H1 (cell line): Measurements from ENCODE around the gene GATA5. TPM values are rescaled to one million over a fixed set of nuclear protein-coding genes. Genes with fewer than 3 reads are reported as not detected.

Experiments
- CTCF ChIA-PET: fragments of 300-600 bp; sonication (Branson Sonifier 250); formaldehyde crosslinking; loops from one replicate; lab custom pipeline; 2021; ENCODE audit not compliant: partially characterized antibody; lab: Charles Lee
- POLR2A ChIA-PET: fragments of 300-600 bp; sonication (Branson Sonifier 250); formaldehyde crosslinking; loops from one replicate; lab custom pipeline; 2021; ENCODE audit warnings: inconsistent platforms; ENCODE audit not compliant: partially characterized antibody; lab: Charles Lee
- DNase-seq, 2 experiments: peaks; one replicate each; pipeline versions ENCODE4 v3.0.0 to v3.0.0-alpha.2; 2010 to 2022; ENCODE audit warnings: low spot score in 2 of 2, low read depth in 1 of 2, mixed read lengths in 1 of 2
- FAIRE-seq: peaks from 2 replicates; lab custom pipeline; 2011; peaks lifted over from hg19 to GRCh38; lab: Jason Lieb, UNC
- H2AFZ ChIP-seq: 2 replicates; pipeline ENCODE4 v1.8.1; 2012; ENCODE audit warnings: low read length, inconsistent platforms
- H2AK5ac ChIP-seq: 2 replicates; pipeline ENCODE4 v1.6.1; 2013; ENCODE audit warnings: low read depth, low read length
- H2BK120ac ChIP-seq: replicated peaks from 2 replicates; pipeline ENCODE3; 2013; ENCODE audit warnings: low read depth, low read length, inconsistent platforms
- H2BK12ac ChIP-seq: 2 replicates; pipeline ENCODE4 v1.6.1; 2013; ENCODE audit warnings: low read depth, low read length
- H2BK15ac ChIP-seq: 2 replicates; pipeline ENCODE4 v1.6.1; 2013; ENCODE audit warnings: low read length
- H2BK20ac ChIP-seq: 2 replicates; pipeline ENCODE4 v1.6.1; 2013; ENCODE audit warnings: low read length
- H2BK5ac ChIP-seq: 2 replicates; pipeline ENCODE4 v1.6.1; 2013; ENCODE audit warnings: low read depth, low read length
- H3K14ac ChIP-seq: 2 replicates; pipeline ENCODE4 v1.6.1; 2013; ENCODE audit warnings: inconsistent platforms; ENCODE audit not compliant: insufficient read length
- H3K18ac ChIP-seq: 2 replicates; pipeline ENCODE4 v1.6.1; 2013; ENCODE audit warnings: low read length; ENCODE audit errors: extremely low read depth
- H3K23ac ChIP-seq: 2 replicates; pipeline ENCODE4 v1.6.1; 2013; ENCODE audit warnings: inconsistent platforms; ENCODE audit not compliant: insufficient read length
- H3K23me2 ChIP-seq: 2 replicates; pipeline ENCODE4 v1.6.1; 2013; ENCODE audit warnings: low read depth, low read length
- H3K27ac ChIP-seq: 2 replicates; pipeline ENCODE4 v1.6.1; 2011; ENCODE audit warnings: low read depth, low read length, inconsistent platforms
- H3K27me3 ChIP-seq, 4 experiments: replicated peaks in 1 of 4; 1 replicate in 1 of 4; 2 replicates in 3 of 4; pipeline versions ENCODE4 v1.6.1 to v1.8.1; 2011 to 2013; ENCODE audit warnings: low read length in 3 of 4, mild to moderate bottlenecking in 3 of 4, inconsistent platforms in 2 of 4, mixed read lengths in 2 of 4, moderate library complexity in 1 of 4; ENCODE audit not compliant: control insufficient read depth in 3 of 4, insufficient read depth in 3 of 4; ENCODE audit errors: extremely low read depth in 1 of 4
- H3K36me3 ChIP-seq, 4 experiments: 2 replicates each; pipeline versions ENCODE4 v1.6.1 to v1.8.1; 2011 to 2013; ENCODE audit warnings: mild to moderate bottlenecking in 4 of 4, low read length in 3 of 4, moderate library complexity in 2 of 4, control low read depth in 1 of 4, inconsistent platforms in 1 of 4; ENCODE audit not compliant: insufficient read depth in 4 of 4, control insufficient read depth in 2 of 4
- H3K4ac ChIP-seq: replicated peaks from 2 replicates; pipeline ENCODE3; 2013; ENCODE audit warnings: low read length, low read depth, mixed read lengths, inconsistent platforms; ENCODE audit not compliant: insufficient read length
- H3K4me1 ChIP-seq, 4 experiments: replicated peaks in 1 of 4; 1 replicate in 1 of 4; 2 replicates in 3 of 4; pipeline versions ENCODE4 v1.6.1 to v1.8.1; 2011 to 2013; ENCODE audit warnings: low read length in 3 of 4, inconsistent platforms in 2 of 4, mixed read lengths in 1 of 4; ENCODE audit not compliant: insufficient read depth in 4 of 4, control insufficient read depth in 3 of 4
- H3K4me2 ChIP-seq, 2 experiments: 2 replicates each; pipeline versions ENCODE4 v1.6.1 to v1.8.1; 2011 to 2013; ENCODE audit warnings: low read depth in 2 of 2, low read length in 2 of 2, control low read depth in 1 of 2, inconsistent platforms in 1 of 2, mild to moderate bottlenecking in 1 of 2; ENCODE audit not compliant: insufficient read depth in 1 of 2
- H3K4me3 ChIP-seq, 4 experiments: fragments of 200-600, 300-600 bp in 1 of 4; sonication (generic), shearing (Covaris generic), sonication (Bioruptor Twin) in 1 of 4; 2 replicates each; pipeline versions ENCODE4 v1.5.1 to v1.8.1; 2011 to 2016; ENCODE audit warnings: low read length in 4 of 4, low read depth in 3 of 4, control low read depth in 2 of 4, inconsistent platforms in 2 of 4, mild to moderate bottlenecking in 2 of 4, mixed read lengths in 1 of 4, moderate library complexity in 1 of 4; ENCODE audit not compliant: insufficient read depth in 2 of 4; ENCODE audit errors: extremely low read depth in 1 of 4
- H3K56ac ChIP-seq: replicated peaks from 2 replicates; pipeline ENCODE3; 2013; ENCODE audit warnings: low read depth, mild to moderate bottlenecking, mixed read lengths, low read length, inconsistent platforms; ENCODE audit not compliant: insufficient read length
- H3K79me1 ChIP-seq: 2 replicates; pipeline ENCODE4 v1.6.1; 2013; ENCODE audit warnings: low read depth, low read length, control low read depth
- H3K79me2 ChIP-seq, 2 experiments: 2 replicates each; pipeline versions ENCODE4 v1.6.1 to v1.8.1; 2012 to 2013; ENCODE audit warnings: low read length in 2 of 2, mild to moderate bottlenecking in 2 of 2, inconsistent platforms in 1 of 2; ENCODE audit not compliant: insufficient read depth in 2 of 2, control insufficient read depth in 1 of 2
- H3K9ac ChIP-seq, 4 experiments: replicated peaks in 1 of 4; 1 replicate in 1 of 4; 2 replicates in 3 of 4; pipeline versions ENCODE4 v1.6.1 to v1.8.1; 2011 to 2013; ENCODE audit warnings: low read depth in 3 of 4, low read length in 3 of 4, control low read depth in 2 of 4, mild to moderate bottlenecking in 2 of 4, moderate library complexity in 2 of 4, inconsistent platforms in 1 of 4; ENCODE audit errors: extremely low read depth in 1 of 4
- H3K9me3 ChIP-seq, 2 experiments: 2 replicates each; pipeline versions ENCODE4 v1.6.1 to v1.8.1; 2012 to 2013; ENCODE audit warnings: mild to moderate bottlenecking in 2 of 2, moderate library complexity in 2 of 2, control low read depth in 1 of 2, inconsistent platforms in 1 of 2, low read depth in 1 of 2, low read length in 1 of 2, mixed read lengths in 1 of 2; ENCODE audit not compliant: insufficient read depth in 2 of 2
- H4K20me1 ChIP-seq, 2 experiments: replicated peaks in 1 of 2; 2 replicates each; pipeline versions ENCODE3 to v1.8.1; 2011 to 2013; ENCODE audit warnings: inconsistent platforms in 2 of 2, low read length in 2 of 2, mild to moderate bottlenecking in 1 of 2; ENCODE audit not compliant: insufficient read depth in 2 of 2, control insufficient read depth in 1 of 2
- H4K5ac ChIP-seq: 2 replicates; pipeline ENCODE4 v1.6.1; 2013; ENCODE audit warnings: low read length, low read depth, mixed read lengths, inconsistent platforms; ENCODE audit not compliant: insufficient read length
- H4K8ac ChIP-seq: 2 replicates; pipeline ENCODE4 v1.8.0; 2013; ENCODE audit warnings: mild to moderate bottlenecking, moderate library complexity, low read length, inconsistent platforms; ENCODE audit not compliant: insufficient read depth; ENCODE audit errors: extremely low read depth
- H4K91ac ChIP-seq: replicated peaks from 2 replicates; pipeline ENCODE3; 2013; ENCODE audit warnings: low read length, mixed read lengths, inconsistent platforms; ENCODE audit not compliant: insufficient read length
- ASH2L ChIP-seq: fragments of 200-600, 300-600 bp; sonication (generic); IDR thresholded peaks from one replicate; pipeline ENCODE4 v1.7.1; 2017; ENCODE audit warnings: low read length
- CBX5 ChIP-seq: fragments of 300-800, 300-1000 bp; sonication (generic); IDR thresholded peaks from 2 replicates; pipeline ENCODE4 v1.7.1; 2016; ENCODE audit warnings: antibody characterized with exemption, low read length, low read depth
- CEBPB ChIP-seq: IDR thresholded peaks from 2 replicates; pipeline ENCODE4 v1.6.1; 2012; ENCODE audit warnings: low read depth, low read length
- GTF2F1 ChIP-seq: IDR thresholded peaks from 2 replicates; pipeline ENCODE4 v1.6.1; 2012; ENCODE audit warnings: low read depth, low read length, improper control_type of control experiment, borderline replicate concordance
- MAFK ChIP-seq: IDR thresholded peaks from 2 replicates; pipeline ENCODE4 v1.6.1; 2012; ENCODE audit warnings: low read depth, mild to moderate bottlenecking, improper control_type of control experiment, low read length
- POLR2A ChIP-seq, 2 experiments: IDR thresholded peaks; 1 replicate in 1 of 2; 2 replicates in 1 of 2; pipeline ENCODE4 v1.6.1; 2011; ENCODE audit warnings: low read depth in 2 of 2, low read length in 2 of 2, mild to moderate bottlenecking in 2 of 2; ENCODE audit errors: control extremely low read depth in 1 of 2
- RAD21 ChIP-seq, 2 experiments: IDR thresholded peaks in 1 of 2; conservative IDR thresholded peaks in 1 of 2; 2 replicates each; pipeline ENCODE4 v1.6.1; 2011; ENCODE audit warnings: low read depth in 2 of 2, low read length in 2 of 2, improper control_type of control experiment in 1 of 2, inconsistent platforms in 1 of 2, mild to moderate bottlenecking in 1 of 2, moderate library complexity in 1 of 2
- RFX5 ChIP-seq: IDR thresholded peaks from 2 replicates; pipeline ENCODE4 v1.6.1; 2011; ENCODE audit warnings: low read depth, low read length, improper control_type of control experiment, borderline replicate concordance
- SAP30 ChIP-seq: fragments of 300-600 bp; sonication (generic); IDR thresholded peaks from 2 replicates; pipeline ENCODE4 v1.7.1; 2012; ENCODE audit warnings: low read length, moderate library complexity, mild to moderate bottlenecking, inconsistent platforms; ENCODE audit not compliant: insufficient read depth, insufficient replicate concordance
- SIRT6 ChIP-seq: IDR thresholded peaks from one replicate; pipeline ENCODE4 v1.7.1; 2012; ENCODE audit warnings: low read length, inconsistent platforms
- SIX5 ChIP-seq: IDR thresholded peaks from 2 replicates; pipeline ENCODE4 v1.6.1; 2011; ENCODE audit warnings: mild to moderate bottlenecking, low read depth, low read length
- SUZ12 ChIP-seq: fragments of 200-600 bp; sonication (generic); IDR thresholded peaks from 2 replicates; pipeline ENCODE4 v1.6.1; 2012; ENCODE audit warnings: mild to moderate bottlenecking, inconsistent platforms, low read length, moderate library complexity, mixed read lengths
- USF2 ChIP-seq: IDR thresholded peaks from 2 replicates; pipeline ENCODE4 v1.6.1; 2011; ENCODE audit warnings: low read length, improper control_type of control experiment
- YY1 ChIP-seq: IDR thresholded peaks from 2 replicates; pipeline ENCODE4 v1.6.1; 2011; ENCODE audit warnings: low read depth, mild to moderate bottlenecking, low read length
- WGBS, 2 experiments: shearing (Covaris generic) in 1 of 2; methylation state at CpG; one replicate each; pipeline versions ENCODE4 v1.1.6 to v1.1.7; 2013 to 2015; ENCODE audit warnings: low lambda C conversion rate in 2 of 2, mixed read lengths in 2 of 2, inconsistent platforms in 1 of 2, low coverage in 1 of 2, missing lambda C conversion rate in 1 of 2; ENCODE audit not compliant: insufficient replicate concordance in 2 of 2, insufficient coverage in 1 of 2, insufficient read length in 1 of 2; ENCODE audit errors: extremely low coverage in 1 of 2, missing lambda C conversion rate in 1 of 2; 5-methylcytosine and 5-hydroxymethylcytosine counted together
- polyA plus RNA-seq, 7 experiments: library from polyadenylated mRNA; depleted of rRNA in 3 of 7; stranded (reverse) in 5 of 7; unstranded in 2 of 7; fragments of >200 nt in 5 of 7; fragments of 200-250 nt in 2 of 7; gene quantifications; 1 replicate in 5 of 7; 2 replicates in 1 of 7; 4 replicates in 1 of 7; pipeline versions ENCODE4 v1.2.1 to v1.2.3, GENCODE V29; 2011 to 2013; ENCODE audit warnings: missing spikeins in 2 of 7, mixed read lengths in 2 of 7
- total RNA-seq: library from RNA; stranded (reverse); fragmentation: NEBNext Ultra II Directional; extraction: Animal tissue kit (Norgen Biotek cat#: 25700); gene quantifications from 2 replicates; pipeline ENCODE4 v1.2.1, GENCODE V29; 2021

The GATA5 gene
- total and polyA plus RNA-seq, 2 of the 8 experiments (the other 6 are each of a cell fraction or from before 2014, with no cell fraction given), result 0.08 to 0.11 TPM

- no peak overlapping the region for H3K14ac ChIP-seq
- H2BK20ac ChIP-seq, result no peak overlapping the region
- H2BK15ac ChIP-seq, result peak overlapping the region; percentile 61; the same call in 1 of the 2 replicates
- H4K5ac ChIP-seq, result no peak overlapping the region
- H3K79me2 ChIP-seq, result no peaks in the 10 kb centered on the region
- H2AK5ac ChIP-seq, result peak overlapping the region; percentile 82; the same call in 1 of the 2 replicates
- no peak overlapping the region for H3K4me2 ChIP-seq
- H3K23me2 ChIP-seq, result peaks cover 3% of the 10 kb centered on the region; the same call in 1 of the 2 replicates
- no peaks in the 10 kb centered on the region for H3K9me3 ChIP-seq
- H3K9ac ChIP-seq, result no peak overlapping the region
- H2BK12ac ChIP-seq, result 0 out of 2 replicates have a peak overlapping the region, but pooled peaks have one; percentile 50
- H3K23ac ChIP-seq, result no peak overlapping the region
- WGBS, 2 experiments, result 54 to 67% methylated on average over 1 to 3 of the region's 3 CpGs
- no peak overlapping the region for H3K4ac ChIP-seq
- FAIRE-seq (no peak), DNase-seq (no peak)
- ChIA-PET CTCF (no interaction called here), POLR2A (no interaction called here)
- H2BK120ac ChIP-seq, result no peak overlapping the region
- no peak overlapping the region for H2BK5ac ChIP-seq
- no peaks in the 10 kb centered on the region for H3K79me1 ChIP-seq
- no peak overlapping the region for H3K18ac ChIP-seq
- no peaks in the 10 kb centered on the region for H4K20me1 ChIP-seq
- H3K4me3 ChIP-seq, result no peak overlapping the region
- H2AFZ ChIP-seq, result no peak overlapping the region
- H3K36me3 ChIP-seq, result no peaks in the 10 kb centered on the region
- H4K8ac ChIP-seq, result no peak overlapping the region
- no peak overlapping the region for H3K56ac ChIP-seq
- peaks cover 0 to 4% (median 0%) of the 10 kb centered on the region in 4 experiments; a peak in 1 of 7 replicates for H3K4me1 ChIP-seq
- no peaks in the 10 kb centered on the region for H3K27me3 ChIP-seq
- H4K91ac ChIP-seq, result peak overlapping the region; percentile 56
- no peak overlapping the region for H3K27ac ChIP-seq
- no peak for TF ChIP-seq SAP30
- TF ChIP-seq MAFK, result no peak
- no peak for TF ChIP-seq POLR2A (IDR thresholded peaks at IDR 0.05; ENCODE audit: control extremely low read depth in 1 of 2, low read depth in 2 of 2, low read length in 2 of 2)
- TF ChIP-seq USF2, result no peak
- no peak for TF ChIP-seq CEBPB
- TF ChIP-seq RFX5, result no peak
- TF ChIP-seq ASH2L, result no peak
- TF ChIP-seq YY1, result no peak
- TF ChIP-seq SIX5, result no peak
- no peak for TF ChIP-seq CBX5
- no peak for TF ChIP-seq SUZ12
- TF ChIP-seq GTF2F1, result no peak
- no peak for TF ChIP-seq RAD21 (IDR thresholded peaks at IDR 0.05 in 1 of 2, conservative IDR thresholded peaks at IDR 0.05 in 1 of 2; ENCODE audit: low read depth in 2 of 2, low read length in 2 of 2)
- TF ChIP-seq SIRT6, result no peak
These were observed 23.8 kb downstream of the GATA5 start for GRCh38 chr20:62451970-62452369.
